NB4 (cell line): ENCODE measurements around the gene SUPT16H.

Source experiments
- CTCF ChIP-seq: IDR thresholded peaks from one replicate; pipeline ENCODE4 v1.5.1; 2012; ENCODE audit warnings: low read depth, low read length
- MYC ChIP-seq: IDR thresholded peaks from 2 replicates; pipeline ENCODE4 v1.6.1; 2011; ENCODE audit warnings: low read depth, low read length
- POLR2A ChIP-seq: IDR thresholded peaks from 2 replicates; pipeline ENCODE4 v1.6.1; 2011; ENCODE audit warnings: mild to moderate bottlenecking; ENCODE audit not compliant: insufficient read length; ENCODE audit errors: extremely low read depth
- TF ChIP-seq, protein P1 (sequence below): IDR thresholded peaks from 2 replicates; pipeline ENCODE4 v1.6.1; 2011; ENCODE audit warnings: low read depth, low read length

- TF ChIP-seq CTCF (no peak), POLR2A (no peak), MYC (no peak)
- TF ChIP-seq, protein P1, sequence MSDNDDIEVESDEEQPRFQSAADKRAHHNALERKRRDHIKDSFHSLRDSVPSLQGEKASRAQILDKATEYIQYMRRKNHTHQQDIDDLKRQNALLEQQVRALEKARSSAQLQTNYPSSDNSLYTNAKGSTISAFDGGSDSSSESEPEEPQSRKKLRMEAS = no peak
Measured at GRCh38 chr14:21419528-21419927, 35.7 kb upstream of the SUPT16H start.
